Left lung (tissue), 10 donors: ENCODE results near the gene PYGM. TPM values are rescaled to one million over a fixed set of nuclear protein-coding genes. Genes with fewer than 3 reads are reported as not detected.

ENCODE experiments used
- ATAC-seq: fragments of 200-7000 bp; cut with Tn5 transposase; one replicate; pipeline ENCODE4 v1.9.1; 2020; ENCODE audit warnings: moderate library complexity
- DNase-seq, 4 donors: peaks; one replicate each; pipeline ENCODE4 v3.0.0-alpha.2; 2013 to 2020
- H3K27ac ChIP-seq, 2 donors: fragments of 200-600 bp; sonication (generic) in 1 of 2; one replicate each; pipeline versions ENCODE4 v1.5.0 to v1.8.0; 2020 to 2021
- H3K27me3 ChIP-seq, 2 donors: fragments of 200-600 bp; sonication (generic) in 1 of 2; one replicate each; pipeline versions ENCODE4 v1.5.0 to v1.8.0; 2020 to 2021
- H3K36me3 ChIP-seq, 2 donors: fragments of 200-600 bp; sonication (generic) in 1 of 2; one replicate each; pipeline versions ENCODE4 v1.5.0 to v1.8.0; 2020 to 2021
- H3K4me1 ChIP-seq, 2 donors: fragments of 200-600 bp; one replicate each; pipeline ENCODE4 v1.8.0; 2021
- H3K4me3 ChIP-seq, 2 donors: fragments of 200-600 bp; sonication (generic) in 1 of 2; one replicate each; pipeline versions ENCODE4 v1.5.0 to v1.8.0; 2020 to 2021; ENCODE audit warnings: mild to moderate bottlenecking in 1 of 2
- H3K9me3 ChIP-seq, 2 donors: fragments of 200-600 bp; sonication (generic) in 1 of 2; one replicate each; pipeline versions ENCODE4 v1.5.0 to v1.8.0; 2020 to 2021
- intact Hi-C, 2 donors: fragments of 100-400 bp; cut with DNase I; formaldehyde crosslinking; loops; one replicate each; pipeline versions ENCODE4 v1.11.2 to v1.14.2; 2022
- polyA plus RNA-seq, 6 donors: library from polyadenylated mRNA; unstranded; fragments of 120-200 nt; gene quantifications; one replicate each; pipeline ENCODE4 v1.2.1, GENCODE V29; 2013; ENCODE audit not compliant: insufficient read length in 6 of 6
- total RNA-seq, 2 donors: library from RNA; stranded (reverse); fragmentation: NEBNext Ultra II Directional; extraction: Animal tissue kit (Norgen Biotek cat#: 25700); gene quantifications; one replicate each; pipeline ENCODE4 v1.2.1, GENCODE V29; 2021
- TF ChIP-seq, protein P1 (sequence below), 2 donors: fragments of 200-600 bp; sonication (generic) in 1 of 2; IDR thresholded peaks; one replicate each; pipeline versions ENCODE4 v1.5.0 to v1.8.0; 2021; ENCODE audit warnings: antibody characterized with exemption in 2 of 2
- donor health status: DM: no; HTN: yes; CAD: no.
- donor health status: DM: no; HTN: no; CAD: no.

PYGM gene
- total and polyA plus RNA-seq, 8 donors = 1.3 to 4.4 (median 3.5) TPM

GRCh38 chr11:64790205-64791095 is 30.7 kb upstream of the PYGM start:
- DNase-seq (peak in 2 of 4 donors; percentile 31 to 58), ATAC-seq (no peak)
- Histone ChIP-seq H3K27ac (no peak overlapping the region), H3K4me1 (peaks cover 0 to 9% of the 10 kb centered on the region in 2 donors), H3K4me3 (no peak overlapping the region), H3K9me3 (no peaks in the 10 kb centered on the region), H3K36me3 (peaks cover 0 to 44% of the 10 kb centered on the region in 2 donors), H3K27me3 (no peaks in the 10 kb centered on the region)
- TF ChIP-seq, protein P1, sequence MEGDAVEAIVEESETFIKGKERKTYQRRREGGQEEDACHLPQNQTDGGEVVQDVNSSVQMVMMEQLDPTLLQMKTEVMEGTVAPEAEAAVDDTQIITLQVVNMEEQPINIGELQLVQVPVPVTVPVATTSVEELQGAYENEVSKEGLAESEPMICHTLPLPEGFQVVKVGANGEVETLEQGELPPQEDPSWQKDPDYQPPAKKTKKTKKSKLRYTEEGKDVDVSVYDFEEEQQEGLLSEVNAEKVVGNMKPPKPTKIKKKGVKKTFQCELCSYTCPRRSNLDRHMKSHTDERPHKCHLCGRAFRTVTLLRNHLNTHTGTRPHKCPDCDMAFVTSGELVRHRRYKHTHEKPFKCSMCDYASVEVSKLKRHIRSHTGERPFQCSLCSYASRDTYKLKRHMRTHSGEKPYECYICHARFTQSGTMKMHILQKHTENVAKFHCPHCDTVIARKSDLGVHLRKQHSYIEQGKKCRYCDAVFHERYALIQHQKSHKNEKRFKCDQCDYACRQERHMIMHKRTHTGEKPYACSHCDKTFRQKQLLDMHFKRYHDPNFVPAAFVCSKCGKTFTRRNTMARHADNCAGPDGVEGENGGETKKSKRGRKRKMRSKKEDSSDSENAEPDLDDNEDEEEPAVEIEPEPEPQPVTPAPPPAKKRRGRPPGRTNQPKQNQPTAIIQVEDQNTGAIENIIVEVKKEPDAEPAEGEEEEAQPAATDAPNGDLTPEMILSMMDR (IDR thresholded peaks at IDR 0.05) = no peak
- intact Hi-C loops = no loop called here

GRCh38 chr11:64789331-64790204 is 29.8 kb upstream of the PYGM start:
- Histone ChIP-seq H3K27ac (no peak overlapping the region), H3K27me3 (no peaks in the 10 kb centered on the region), H3K36me3 (peaks cover 0 to 44% of the 10 kb centered on the region in 2 donors), H3K4me3 (no peak overlapping the region), H3K4me1 (peaks cover 0 to 9% of the 10 kb centered on the region in 2 donors), H3K9me3 (no peaks in the 10 kb centered on the region)
- DNase-seq (peak in 1 of 4 donors; percentile 27), ATAC-seq (no peak)
- TF ChIP-seq, protein P1 (IDR thresholded peaks at IDR 0.05) = no peak
- intact Hi-C loops = no loop called here

GRCh38 chr11:64788321-64789215 is 28.8 kb upstream of the PYGM start:
- Histone ChIP-seq H3K36me3 (peaks cover 0 to 44% of the 10 kb centered on the region in 2 donors), H3K9me3 (no peaks in the 10 kb centered on the region), H3K27me3 (no peaks in the 10 kb centered on the region), H3K4me3 (no peak overlapping the region), H3K27ac (no peak overlapping the region), H3K4me1 (peaks cover 0 to 9% of the 10 kb centered on the region in 2 donors)
- DNase-seq = peak in 1 of 4 donors; percentile 24
- no peak for ATAC-seq
- TF ChIP-seq, protein P1 (IDR thresholded peaks at IDR 0.05) = no peak
- intact Hi-C loops = no loop called here

- peaks cover 0 to 43% of the 10 kb centered on the region in 2 donors for H3K36me3 ChIP-seq
- H3K4me3 ChIP-seq = no peak overlapping the region
- intact Hi-C loops = no loop called here
- TF ChIP-seq, protein P1 (IDR thresholded peaks at IDR 0.05) = peak; percentile 58 to 72
- peak in 3 of 4 donors; percentile 34 to 87 (median 59) for DNase-seq
- no peak overlapping the region for H3K27ac ChIP-seq
- peaks cover 0 to 9% of the 10 kb centered on the region in 2 donors for H3K4me1 ChIP-seq
- no peaks in the 10 kb centered on the region for H3K27me3 ChIP-seq
- H3K9me3 ChIP-seq = no peaks in the 10 kb centered on the region
- peak; percentile 77 for ATAC-seq
These were observed 27.9 kb upstream of the PYGM start for GRCh38 chr11:64787526-64788320.
